ENCODE data around the gene GRP. TPM values are rescaled to one million over a fixed set of nuclear protein-coding genes. Genes with fewer than 3 reads are reported as not detected.

The GRP gene
- total RNA-seq: not detected in 2 replicates

- no peak within 1 kb of the TSS for H3K4me3 ChIP-seq (ENCODE audit: low read depth, low read length)
These were observed at the start of gene GRP for GRCh38 chr18:59219672-59220163. TSS of gene GRP (plus strand) at chr18:59220158. CDS start at chr18:59220266, 108 bp downstream.

DNA sequence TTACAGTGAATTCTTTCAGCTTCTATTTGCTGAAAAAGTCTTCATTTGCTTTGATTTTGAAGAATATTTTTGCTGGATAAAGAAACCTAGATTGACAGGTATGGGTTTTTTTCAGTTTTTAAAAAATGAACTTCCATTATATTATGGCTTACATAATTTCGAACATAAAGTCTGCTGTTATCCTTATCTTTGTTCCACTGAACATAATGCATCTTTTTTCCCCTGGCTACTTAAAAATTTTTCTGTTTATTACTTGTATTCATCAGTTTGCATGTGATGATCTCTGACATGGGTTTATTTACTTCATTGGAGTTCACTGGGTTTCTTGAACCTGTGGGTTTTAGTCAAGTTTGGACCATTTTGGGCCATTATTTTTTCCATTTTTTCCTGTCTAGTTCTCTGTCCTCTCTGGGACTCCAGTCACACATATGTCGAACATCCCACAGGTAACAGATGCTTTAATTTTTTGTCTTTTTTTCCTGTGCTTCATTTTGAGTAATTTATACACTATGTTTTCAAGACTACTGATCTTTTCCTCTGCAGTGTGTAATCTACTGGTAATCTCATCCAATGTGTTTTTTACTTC is 47.2 kb upstream of the GRP start:
- Histone ChIP-seq H3K27me3 (ENCODE audit: control insufficient read depth, insufficient read depth, low read length) (no peaks in the 10 kb centered on the region), H3K36me3 (ENCODE audit: control insufficient read depth, insufficient read depth, low read length) (no peaks in the 10 kb centered on the region), H3K4me3 (ENCODE audit: low read depth, low read length) (no peak overlapping the region)
- no peak for TF ChIP-seq CTCF (IDR thresholded peaks at IDR 0.05; ENCODE audit: insufficient read depth, low read length, poor library complexity, severe bottlenecking)
- no peak for DNase-seq (ENCODE audit: low read depth)

More at GRCh38 chr18:59219672-59220163, at the start of gene GRP:
- DNase-seq (ENCODE audit: low read depth): no peak
- Histone ChIP-seq H3K27me3 (ENCODE audit: control insufficient read depth, insufficient read depth, low read length) (peaks cover 44% of the 10 kb centered on the region), H3K36me3 (ENCODE audit: control insufficient read depth, insufficient read depth, low read length) (no peaks in the 10 kb centered on the region)
- TF ChIP-seq CTCF (IDR thresholded peaks at IDR 0.05; ENCODE audit: insufficient read depth, low read length, poor library complexity, severe bottlenecking): no peak

GRCh38 chr18:59177485-59177884 is 42.5 kb upstream of the GRP start:
- no peak for TF ChIP-seq CTCF (IDR thresholded peaks at IDR 0.05; ENCODE audit: insufficient read depth, low read length, poor library complexity, severe bottlenecking)
- no peaks in the 10 kb centered on the region for H3K36me3 ChIP-seq (ENCODE audit: control insufficient read depth, insufficient read depth, low read length)
- DNase-seq (ENCODE audit: low read depth): no peak
- no peaks in the 10 kb centered on the region for H3K27me3 ChIP-seq (ENCODE audit: control insufficient read depth, insufficient read depth, low read length)
- no peak overlapping the region for H3K4me3 ChIP-seq (ENCODE audit: low read depth, low read length)

- no peak for DNase-seq (ENCODE audit: low read depth)
- no peaks in the 10 kb centered on the region for H3K27me3 ChIP-seq (ENCODE audit: control insufficient read depth, insufficient read depth, low read length)
- TF ChIP-seq CTCF (IDR thresholded peaks at IDR 0.05; ENCODE audit: insufficient read depth, low read length, poor library complexity, severe bottlenecking): no peak
- no peak overlapping the region for H3K4me3 ChIP-seq (ENCODE audit: low read depth, low read length)
- no peaks in the 10 kb centered on the region for H3K36me3 ChIP-seq (ENCODE audit: control insufficient read depth, insufficient read depth, low read length)
These were observed 39.7 kb upstream of the GRP start for GRCh38 chr18:59180150-59180845.

DNA sequence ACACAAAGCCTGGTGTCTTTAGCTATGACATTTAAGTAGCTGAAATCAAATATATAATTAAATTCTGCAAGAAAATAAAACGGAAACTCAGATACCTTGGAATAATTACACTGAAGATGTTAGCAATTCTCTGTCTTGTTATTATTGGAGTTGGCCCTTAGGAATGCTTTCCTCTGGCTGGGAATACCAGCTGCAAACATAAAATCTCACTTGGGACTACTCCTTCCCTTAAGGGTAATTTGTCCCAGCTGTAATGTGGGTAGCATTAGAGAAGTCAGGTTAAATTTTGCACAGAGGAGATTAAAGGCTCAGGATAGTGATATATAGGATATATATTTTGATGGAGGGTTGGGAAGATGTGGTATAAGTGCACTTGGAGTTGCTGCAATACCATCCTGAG is 37.3 kb upstream of the GRP start:
- H3K4me3 ChIP-seq (ENCODE audit: low read depth, low read length): no peak overlapping the region
- H3K27me3 ChIP-seq (ENCODE audit: control insufficient read depth, insufficient read depth, low read length): no peaks in the 10 kb centered on the region
- no peaks in the 10 kb centered on the region for H3K36me3 ChIP-seq (ENCODE audit: control insufficient read depth, insufficient read depth, low read length)
- no peak for DNase-seq (ENCODE audit: low read depth)
- TF ChIP-seq CTCF (IDR thresholded peaks at IDR 0.05; ENCODE audit: insufficient read depth, low read length, poor library complexity, severe bottlenecking): no peak
